Aorta (tissue), 5 donors: Measurements from ENCODE around the gene TIAL1. TPM values are rescaled to one million over a fixed set of nuclear protein-coding genes. Genes with fewer than 3 reads are reported as not detected.

Experiments used
- ATAC-seq: fragments of 200-7000 bp; cut with Tn5 transposase; one replicate; pipeline ENCODE4 v1.9.1; 2022; ENCODE audit warnings: moderate library complexity; ENCODE audit not compliant: low FRiP score
- DNase-seq, 2 donors: peaks; one replicate each; pipeline ENCODE4 v3.0.0-alpha.2; 2020
- H3K27ac ChIP-seq, 2 donors: one replicate each; pipeline ENCODE4 v1.5.1; 2013; ENCODE audit warnings: low read length in 2 of 2, mild to moderate bottlenecking in 2 of 2, moderate library complexity in 2 of 2, control low read depth in 1 of 2, inconsistent platforms in 1 of 2, low read depth in 1 of 2
- H3K27me3 ChIP-seq, 2 donors: one replicate each; pipeline ENCODE4 v1.6.1; 2013; ENCODE audit warnings: control low read depth in 1 of 2, low read length in 1 of 2, mild to moderate bottlenecking in 1 of 2, moderate library complexity in 1 of 2; ENCODE audit not compliant: insufficient read depth in 2 of 2, control insufficient read depth in 1 of 2
- H3K36me3 ChIP-seq, 2 donors: one replicate each; pipeline ENCODE4 v1.6.1; 2013; ENCODE audit warnings: control low read depth in 1 of 2, low read length in 1 of 2, mild to moderate bottlenecking in 1 of 2; ENCODE audit not compliant: insufficient read depth in 2 of 2, control insufficient read depth in 1 of 2
- H3K4me1 ChIP-seq, 2 donors: one replicate each; pipeline ENCODE4 v1.6.1; 2013; ENCODE audit warnings: low read length in 2 of 2, control low read depth in 1 of 2, mild to moderate bottlenecking in 1 of 2, moderate library complexity in 1 of 2; ENCODE audit not compliant: insufficient read depth in 2 of 2, control insufficient read depth in 1 of 2
- H3K4me3 ChIP-seq, 2 donors: one replicate each; pipeline ENCODE4 v1.5.1; 2013; ENCODE audit warnings: low read length in 2 of 2, control low read depth in 1 of 2, mild to moderate bottlenecking in 1 of 2
- H3K9me3 ChIP-seq: one replicate; pipeline ENCODE4 v1.6.1; 2013; ENCODE audit warnings: mild to moderate bottlenecking, low read length; ENCODE audit not compliant: control insufficient read depth
- WGBS, 2 donors: extraction: QIAGEN DNeasy Blood & Tissue Kit; methylation state at CpG; one replicate each; pipeline ENCODE4 v1.1.7; 2013; 5-methylcytosine and 5-hydroxymethylcytosine counted together
- intact Hi-C, 2 donors: fragments of 100-400 bp; cut with DNase I; formaldehyde crosslinking; loops; one replicate each; pipeline versions ENCODE4 v1.14.2 to v1.15.0; 2022
- polyA plus RNA-seq, 2 donors: library from polyadenylated mRNA; stranded (reverse); fragments of 200-250 nt; gene quantifications; one replicate each; pipeline ENCODE4 v1.2.3, GENCODE V29; 2013
- total RNA-seq, 2 donors: library from RNA; stranded (reverse); fragmentation: NEBNext Ultra II Directional; extraction: Animal tissue kit (Norgen Biotek cat#: 25700); gene quantifications; one replicate each; pipeline ENCODE4 v1.2.1, GENCODE V29; 2021
- donor health status: healthy with polysubstance abuse.
- donor health status: Bipolar disorder and iron deficiency.
- donor health status: DM: no; HTN: no; CAD: no.
- donor health status: DM: no; HTN: no; CAD: no.
- donor health status: DM: yes; HTN: yes; CAD: no.

TIAL1 gene
- total and polyA plus RNA-seq, 4 donors, result 29.2 to 123 (median 83.0) TPM

GRCh38 chr10:119545310-119545709 is 51.5 kb downstream of the TIAL1 start:
- H3K9me3 ChIP-seq, result no peaks in the 10 kb centered on the region
- 57% methylated on average over 4 of the region's 4 CpGs for WGBS, 2 donors
- ATAC-seq (no peak), DNase-seq (no peak)
- no peak overlapping the region for H3K27ac ChIP-seq
- peaks cover 0 to 3% of the 10 kb centered on the region in 2 donors for H3K4me1 ChIP-seq
- intact Hi-C loops, result no loop called here
- H3K36me3 ChIP-seq, result no peaks in the 10 kb centered on the region
- H3K4me3 ChIP-seq, result no peak overlapping the region
- H3K27me3 ChIP-seq, result peaks cover 0 to 2% of the 10 kb centered on the region in 2 donors

- peaks cover 0 to 3% of the 10 kb centered on the region in 2 donors for H3K4me1 ChIP-seq
- intact Hi-C loops, result loop anchor here in 1 of 2 donors (5.0 kb wide), 1 partner anchor 347 kb away; no protein-coding TSS in a partner anchor
- ATAC-seq (no peak), DNase-seq (no peak)
- no peaks in the 10 kb centered on the region for H3K36me3 ChIP-seq
- peaks cover 0 to 2% of the 10 kb centered on the region in 2 donors for H3K27me3 ChIP-seq
- no peaks in the 10 kb centered on the region for H3K9me3 ChIP-seq
- WGBS, 2 donors, result 13 to 15% methylated on average over 19 of the region's 19 CpGs
- H3K4me3 ChIP-seq, result no peak overlapping the region
- H3K27ac ChIP-seq, result peak overlapping the region in 1 of 2 donors; percentile 61
Observed at GRCh38 chr10:119543814-119544642, 52.7 kb downstream of the TIAL1 start.

- H3K27ac ChIP-seq, result no peak overlapping the region
- peak; percentile 75 for ATAC-seq
Observed at GRCh38 chr10:119542988-119543813, 53.6 kb downstream of the TIAL1 start.

GRCh38 chr10:119542357-119542987 is 54.3 kb downstream of the TIAL1 start, which contains the start of gene RGS10:
RGS10 (minus strand) TSS chr10:119542719; CDS start chr10:119542638, 81 bp downstream.
- intact Hi-C loops, result loop anchor here in 1 of 2 donors (5.0 kb wide), 1 partner anchor 345 kb away; no protein-coding TSS in a partner anchor
- Histone ChIP-seq H3K27me3 (no peaks in the 10 kb centered on the region), H3K27ac (no peak within 1 kb of the TSS), H3K9me3 (no peaks in the 10 kb centered on the region), H3K36me3 (no peaks in the 10 kb centered on the region), H3K4me1 (peaks cover 0 to 3% of the 10 kb centered on the region in 2 donors), H3K4me3 (peak within 1 kb of the TSS; percentile 64 to 79)
- ATAC-seq (peak; percentile 93), DNase-seq (peak; percentile 92)
- WGBS, 2 donors, result 0 to 1% methylated on average over 39 to 76 of the region's 76 CpGs

More at GRCh38 chr10:119542988-119543813, 53.6 kb downstream of the TIAL1 start:
- Histone ChIP-seq H3K27me3 (no peaks in the 10 kb centered on the region), H3K4me3 (peak overlapping the region; percentile 64 to 79), H3K4me1 (peaks cover 0 to 3% of the 10 kb centered on the region in 2 donors), H3K9me3 (no peaks in the 10 kb centered on the region), H3K36me3 (no peaks in the 10 kb centered on the region)
- 1% methylated on average over 57 to 78 of the region's 78 CpGs for WGBS, 2 donors
- peak; percentile 78 to 88 for DNase-seq
- intact Hi-C loops, result loop anchor here in 1 of 2 donors (5.0 kb wide), 1 partner anchor 346 kb away; no protein-coding TSS in a partner anchor

GRCh38 chr10:119541459-119542356 is 55.1 kb downstream of the TIAL1 start:
- Histone ChIP-seq H3K27me3 (no peaks in the 10 kb centered on the region), H3K27ac (no peak overlapping the region), H3K36me3 (no peaks in the 10 kb centered on the region), H3K9me3 (no peaks in the 10 kb centered on the region), H3K4me3 (peak overlapping the region; percentile 64 to 79), H3K4me1 (peaks cover 0 to 3% of the 10 kb centered on the region in 2 donors)
- ATAC-seq (no peak), DNase-seq (peak; percentile 64 to 88)
- WGBS, 2 donors, result 25 to 28% methylated on average over 56 to 57 of the region's 57 CpGs
- intact Hi-C loops, result loop anchor here in 1 of 2 donors (5.0 kb wide), 1 partner anchor 344 kb away; no protein-coding TSS in a partner anchor

GRCh38 chr10:119541046-119541445 is 55.7 kb downstream of the TIAL1 start:
- Histone ChIP-seq H3K9me3 (no peaks in the 10 kb centered on the region), H3K4me3 (no peak overlapping the region), H3K27ac (no peak overlapping the region), H3K4me1 (peaks cover 0 to 3% of the 10 kb centered on the region in 2 donors), H3K36me3 (no peaks in the 10 kb centered on the region), H3K27me3 (no peaks in the 10 kb centered on the region)
- intact Hi-C loops, result loop anchor here in 1 of 2 donors (5.0 kb wide), 1 partner anchor 344 kb away; no protein-coding TSS in a partner anchor
- no peak for ATAC-seq
- WGBS, 2 donors, result 11 to 14% methylated on average over 6 of the region's 6 CpGs
- DNase-seq, result no peak

GRCh38 chr10:119540038-119540437 is 56.7 kb downstream of the TIAL1 start:
- intact Hi-C loops, result loop anchor here in 1 of 2 donors (5.0 kb wide), 1 partner anchor 343 kb away; no protein-coding TSS in a partner anchor
- ATAC-seq, result no peak
- Histone ChIP-seq H3K9me3 (no peaks in the 10 kb centered on the region), H3K27me3 (no peaks in the 10 kb centered on the region), H3K4me3 (no peak overlapping the region), H3K4me1 (peaks cover 0 to 3% of the 10 kb centered on the region in 2 donors), H3K27ac (no peak overlapping the region), H3K36me3 (no peaks in the 10 kb centered on the region)
- WGBS, 2 donors, result 93 to 94% methylated on average over 4 of the region's 4 CpGs
- no peak for DNase-seq
